DMS53 treated with DMSO at 0.1 percent for 48 hours (cell line): Measurements from ENCODE around the gene PNPLA1.

Experiments used
- DNase-seq: peaks from one replicate; lab custom pipeline; 2025; ENCODE audit not compliant: unreplicated experiment; lab: John Stamatoyannopoulos, UW

Gene PNPLA1

GRCh38 chr6:36285187-36285671 lies 15.4 kb downstream of the PNPLA1 start:
- DNase-seq, result no peak

- no peak for DNase-seq
Measured at GRCh38 chr6:36285797-36286196, 15.9 kb downstream of the PNPLA1 start.

- no peak for DNase-seq
Measured at GRCh38 chr6:36286858-36287257, 17.0 kb downstream of the PNPLA1 start.

- no peak for DNase-seq
Measured at GRCh38 chr6:36289281-36289878, 19.5 kb downstream of the PNPLA1 start.

- no peak for DNase-seq
Measured at GRCh38 chr6:36290668-36291620, 21.1 kb downstream of the PNPLA1 start.

GRCh38 chr6:36292170-36292569 lies 22.3 kb downstream of the PNPLA1 start:
- no peak for DNase-seq

GRCh38 chr6:36296240-36296639 lies 26.4 kb downstream of the PNPLA1 start:
- DNase-seq, result no peak

- no peak for DNase-seq
Measured at GRCh38 chr6:36297051-36297450, 27.2 kb downstream of the PNPLA1 start.

GRCh38 chr6:36297511-36297910 lies 27.7 kb downstream of the PNPLA1 start:
- no peak for DNase-seq

GRCh38 chr6:36298027-36298426 lies 28.2 kb downstream of the PNPLA1 start:
- DNase-seq, result no peak

- no peak for DNase-seq
Measured at GRCh38 chr6:36301085-36301658, 31.3 kb downstream of the PNPLA1 start.

GRCh38 chr6:36301781-36302180 lies 31.9 kb downstream of the PNPLA1 start:
- DNase-seq, result peak; percentile 21

GRCh38 chr6:36302227-36302976 lies 32.5 kb downstream of the PNPLA1 start:
- DNase-seq, result peak; percentile 67

GRCh38 chr6:36305885-36306284 lies 36.0 kb downstream of the PNPLA1 start:
- DNase-seq, result no peak

GRCh38 chr6:36306375-36306774 lies 36.5 kb downstream of the PNPLA1 start:
- no peak for DNase-seq

- no peak for DNase-seq
Measured at GRCh38 chr6:36308514-36308913, 38.7 kb downstream of the PNPLA1 start.

- DNase-seq, result no peak
Measured at GRCh38 chr6:36309203-36309602, 39.3 kb downstream of the PNPLA1 start.

GRCh38 chr6:36309900-36310299 lies 40.0 kb downstream of the PNPLA1 start:
- DNase-seq, result no peak

- DNase-seq, result no peak
Measured at GRCh38 chr6:36312854-36313648, 43.2 kb downstream of the PNPLA1 start.

- DNase-seq, result no peak
Measured at GRCh38 chr6:36313649-36313936, 43.7 kb downstream of the PNPLA1 start.
